ENCODE data around the gene POMC. TPM values are rescaled to one million over a fixed set of nuclear protein-coding genes. Genes with fewer than 3 reads are reported as not detected.

Gene POMC
- total and polyA plus RNA-seq, 10 donors = 2.4 to 9.8 (median 4.0) TPM

GRCh38 chr2:25188405-25188804 is 20.0 kb upstream of the POMC start:
- H3K4me1 ChIP-seq = no peaks in the 10 kb centered on the region
- intact Hi-C loops (cut with DNase I; ENCODE audit: low total_unique reads) = no loop called here
- TF ChIP-seq CTCF (IDR thresholded peaks at IDR 0.05 in 8 of 11, conservative IDR thresholded peaks at IDR 0.05 in 3 of 11) = no peak
- TF ChIP-seq POLR2AphosphoS5 (IDR thresholded peaks at IDR 0.05) = no peak
- TF ChIP-seq POLR2A (IDR thresholded peaks at IDR 0.05) = no peak
- no peak for DNase-seq
- H3K9me3 ChIP-seq = no peaks in the 10 kb centered on the region
- no peaks in the 10 kb centered on the region for H3K27me3 ChIP-seq (replicated peaks in 1 of 7)
- no peaks in the 10 kb centered on the region for H3K36me3 ChIP-seq
- no peak overlapping the region for H3K4me3 ChIP-seq
- no peak overlapping the region for H3K27ac ChIP-seq
- 86 to 94% (median 88%) methylated on average over 4 of the region's 4 CpGs for WGBS, 5 donors

GRCh38 chr2:25187729-25188350 is 19.5 kb upstream of the POMC start:
- 71 to 85% (median 77%) methylated on average over 11 of the region's 11 CpGs for WGBS, 5 donors
- intact Hi-C loops (cut with DNase I; ENCODE audit: low total_unique reads) = no loop called here
- no peak overlapping the region for H3K27ac ChIP-seq
- H3K4me1 ChIP-seq = no peaks in the 10 kb centered on the region
- H3K27me3 ChIP-seq (replicated peaks in 1 of 7) = no peaks in the 10 kb centered on the region
- no peaks in the 10 kb centered on the region for H3K9me3 ChIP-seq
- no peak for DNase-seq
- no peak for TF ChIP-seq POLR2A (IDR thresholded peaks at IDR 0.05)
- TF ChIP-seq CTCF (IDR thresholded peaks at IDR 0.05 in 8 of 11, conservative IDR thresholded peaks at IDR 0.05 in 3 of 11) = no peak
- TF ChIP-seq POLR2AphosphoS5 (IDR thresholded peaks at IDR 0.05) = no peak
- no peaks in the 10 kb centered on the region for H3K36me3 ChIP-seq
- H3K4me3 ChIP-seq = no peak overlapping the region

- intact Hi-C loops (cut with DNase I; ENCODE audit: low total_unique reads) = no loop called here
- WGBS, 5 donors = 75 to 85% (median 79%) methylated on average over 5 of the region's 5 CpGs
- DNase-seq = no peak
- no peak overlapping the region for H3K27ac ChIP-seq
- H3K4me3 ChIP-seq = no peak overlapping the region
- no peaks in the 10 kb centered on the region for H3K4me1 ChIP-seq
- TF ChIP-seq POLR2A (IDR thresholded peaks at IDR 0.05) (no peak), CTCF (IDR thresholded peaks at IDR 0.05 in 8 of 11, conservative IDR thresholded peaks at IDR 0.05 in 3 of 11) (no peak), POLR2AphosphoS5 (IDR thresholded peaks at IDR 0.05) (no peak)
- H3K27me3 ChIP-seq (replicated peaks in 1 of 7) = peaks cover 0 to 5% (median 0%) of the 10 kb centered on the region in 7 donors
- peaks cover 0 to 3% (median 0%) of the 10 kb centered on the region in 8 donors for H3K9me3 ChIP-seq
- H3K36me3 ChIP-seq = no peaks in the 10 kb centered on the region
Observed at GRCh38 chr2:25184254-25184653, 15.9 kb upstream of the POMC start.

GRCh38 chr2:25178976-25179375 is 10.6 kb upstream of the POMC start:
- no peak for DNase-seq
- 78 to 91% (median 88%) methylated on average over 10 of the region's 10 CpGs for WGBS, 5 donors
- intact Hi-C loops (cut with DNase I; ENCODE audit: low total_unique reads) = no loop called here

More at GRCh38 chr2:25178976-25179375, 10.6 kb upstream of the POMC start:
- no peak overlapping the region for H3K27ac ChIP-seq
- no peaks in the 10 kb centered on the region for H3K36me3 ChIP-seq
- no peak overlapping the region for H3K4me3 ChIP-seq
- H3K9me3 ChIP-seq = peaks cover 0 to 3% (median 0%) of the 10 kb centered on the region in 8 donors
- peaks cover 0 to 27% (median 0%) of the 10 kb centered on the region in 7 donors for H3K27me3 ChIP-seq (replicated peaks in 1 of 7)
- TF ChIP-seq POLR2A (IDR thresholded peaks at IDR 0.05) = no peak
- no peak for TF ChIP-seq CTCF (IDR thresholded peaks at IDR 0.05 in 8 of 11, conservative IDR thresholded peaks at IDR 0.05 in 3 of 11)
- TF ChIP-seq POLR2AphosphoS5 (IDR thresholded peaks at IDR 0.05) = no peak
- H3K4me1 ChIP-seq = no peaks in the 10 kb centered on the region
